Psoas muscle (tissue), 8 donors: ENCODE data around the gene PXMP2. TPM values are rescaled to one million over a fixed set of nuclear protein-coding genes. Genes with fewer than 3 reads are reported as not detected.

Experiments
- ATAC-seq, 4 donors: fragments of 200-7000 bp; cut with Tn5 transposase; one replicate each; pipeline ENCODE4 v1.9.1; 2020; ENCODE audit warnings: moderate library complexity in 3 of 4, mild to moderate bottlenecking in 2 of 4
- DNase-seq, 2 donors: peaks; one replicate each; pipeline ENCODE4 v3.0.0-alpha.2; 2020
- H3K27ac ChIP-seq: fragments of 200-600 bp; one replicate; pipeline ENCODE4 v1.8.0; 2022
- H3K27me3 ChIP-seq, 3 donors: fragments of 200-600 bp in 1 of 3; one replicate each; pipeline versions ENCODE4 v1.6.1 to v1.8.0; 2013 to 2022; ENCODE audit warnings: low read length in 2 of 3, mild to moderate bottlenecking in 2 of 3, moderate library complexity in 1 of 3; ENCODE audit not compliant: insufficient read depth in 3 of 3
- H3K36me3 ChIP-seq, 2 donors: fragments of 200-600 bp in 1 of 2; one replicate each; pipeline versions ENCODE4 v1.6.1 to v1.8.0; 2013 to 2022; ENCODE audit warnings: low read depth in 1 of 2, mild to moderate bottlenecking in 1 of 2, moderate library complexity in 1 of 2; ENCODE audit not compliant: insufficient read depth in 1 of 2
- H3K4me1 ChIP-seq: fragments of 200-600 bp; one replicate; pipeline ENCODE4 v1.8.0; 2022
- H3K4me3 ChIP-seq: fragments of 200-600 bp; one replicate; pipeline ENCODE4 v1.8.0; 2022; ENCODE audit warnings: mild to moderate bottlenecking
- H3K9me3 ChIP-seq: fragments of 200-600 bp; one replicate; pipeline ENCODE4 v1.8.0; 2022
- WGBS, 3 donors: extraction: QIAGEN DNeasy Blood & Tissue Kit; methylation state at CpG; one replicate each; pipeline versions ENCODE4 v1.1.6 to v1.1.7; 2013; 5-methylcytosine and 5-hydroxymethylcytosine counted together
- intact Hi-C, 2 donors: fragments of 100-400 bp; cut with DNase I; formaldehyde crosslinking; loops; one replicate each; pipeline versions ENCODE4 v1.11.0 to v1.14.2; 2022
- polyA plus RNA-seq, 3 donors: library from polyadenylated mRNA; stranded (reverse); fragments of 200-250 nt; gene quantifications; one replicate each; pipeline ENCODE4 v1.2.3, GENCODE V29; 2013
- total RNA-seq, 4 donors: library from RNA; stranded (reverse); fragmentation: NEBNext Ultra II Directional in 2 of 4; extraction: Animal tissue kit (Norgen Biotek cat#: 25700) in 2 of 4; gene quantifications; one replicate each; pipeline versions ENCODE4 v1.2.1 to v1.2.4, GENCODE V29; 2021 to 2023
- TF ChIP-seq, protein P1 (sequence below): fragments of 200-600 bp; IDR thresholded peaks from one replicate; pipeline ENCODE4 v1.8.0; 2022; ENCODE audit warnings: antibody characterized with exemption
- donor health status: healthy with polysubstance abuse.
- donor health status: DM: no; HTN: no; CAD: no; lungs with moderate emphysema.
- donor health status: Bipolar disorder and iron deficiency.
- donor health status: healthy.
- donor health status: DM: yes; HTN: yes; CAD: no.
- donor health status: DM: no; HTN: no; CAD: no.
- donor health status: DM: no; HTN: no; CAD: no.
- donor health status: DM: yes; HTN: yes; CAD: no.

The PXMP2 gene
- total and polyA plus RNA-seq, 7 donors: 13.1 to 36.8 (median 22.4) TPM

DNA sequence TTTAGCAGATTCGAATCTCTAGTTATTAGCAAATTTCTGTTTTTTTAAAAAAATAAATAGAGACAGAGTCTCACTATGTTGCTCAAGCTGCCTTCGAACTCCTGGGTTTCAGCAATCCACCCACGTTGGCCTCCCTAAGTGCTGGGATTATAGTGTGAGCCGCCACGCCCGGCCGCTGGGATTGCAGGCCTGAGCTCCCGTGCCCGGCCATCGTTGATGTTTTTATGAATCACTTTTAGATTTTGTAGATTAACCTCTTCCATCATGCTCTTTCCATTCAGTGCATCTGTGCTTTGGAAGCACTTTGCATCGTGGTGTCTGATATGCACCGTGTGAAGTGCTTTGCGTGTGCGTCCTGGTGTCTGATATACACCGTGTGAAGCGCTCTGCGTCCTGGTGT is 44.2 kb downstream of the PXMP2 start:
- Histone ChIP-seq H3K9me3 (no peaks in the 10 kb centered on the region), H3K27ac (no peak overlapping the region), H3K4me1 (no peaks in the 10 kb centered on the region), H3K27me3 (no peaks in the 10 kb centered on the region), H3K4me3 (no peak overlapping the region), H3K36me3 (peaks cover 19 to 84% of the 10 kb centered on the region in 2 donors)
- DNase-seq: no peak
- intact Hi-C loops: no loop called here
- 86 to 89% (median 88%) methylated on average over 17 of the region's 17 CpGs for whole genome bisulfite sequencing, 3 donors
- no peak for ATAC-seq
- TF ChIP-seq, protein P1, sequence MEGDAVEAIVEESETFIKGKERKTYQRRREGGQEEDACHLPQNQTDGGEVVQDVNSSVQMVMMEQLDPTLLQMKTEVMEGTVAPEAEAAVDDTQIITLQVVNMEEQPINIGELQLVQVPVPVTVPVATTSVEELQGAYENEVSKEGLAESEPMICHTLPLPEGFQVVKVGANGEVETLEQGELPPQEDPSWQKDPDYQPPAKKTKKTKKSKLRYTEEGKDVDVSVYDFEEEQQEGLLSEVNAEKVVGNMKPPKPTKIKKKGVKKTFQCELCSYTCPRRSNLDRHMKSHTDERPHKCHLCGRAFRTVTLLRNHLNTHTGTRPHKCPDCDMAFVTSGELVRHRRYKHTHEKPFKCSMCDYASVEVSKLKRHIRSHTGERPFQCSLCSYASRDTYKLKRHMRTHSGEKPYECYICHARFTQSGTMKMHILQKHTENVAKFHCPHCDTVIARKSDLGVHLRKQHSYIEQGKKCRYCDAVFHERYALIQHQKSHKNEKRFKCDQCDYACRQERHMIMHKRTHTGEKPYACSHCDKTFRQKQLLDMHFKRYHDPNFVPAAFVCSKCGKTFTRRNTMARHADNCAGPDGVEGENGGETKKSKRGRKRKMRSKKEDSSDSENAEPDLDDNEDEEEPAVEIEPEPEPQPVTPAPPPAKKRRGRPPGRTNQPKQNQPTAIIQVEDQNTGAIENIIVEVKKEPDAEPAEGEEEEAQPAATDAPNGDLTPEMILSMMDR: no peak

DNA sequence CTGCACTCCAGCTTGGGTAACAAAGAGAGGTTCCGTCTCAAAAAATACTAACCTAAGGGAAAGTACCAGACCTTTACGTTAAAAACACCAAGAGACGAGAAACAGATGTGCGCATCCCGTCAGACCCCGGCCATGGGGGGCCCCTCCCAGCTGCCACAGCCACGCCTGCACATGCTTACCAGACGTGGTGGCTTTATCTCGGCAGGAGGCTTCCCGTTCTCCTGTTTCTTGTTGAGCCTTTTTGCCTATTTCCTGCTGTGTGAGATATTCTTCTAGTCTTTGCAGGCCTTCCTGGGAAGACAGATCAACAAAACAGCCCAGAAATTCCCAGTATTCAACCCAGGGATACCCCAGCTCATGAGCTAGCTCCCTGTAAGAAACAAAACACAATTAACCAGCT is 46.8 kb downstream of the PXMP2 start:
- H3K4me1 ChIP-seq: no peaks in the 10 kb centered on the region
- H3K27ac ChIP-seq: no peak overlapping the region
- 71 to 80% (median 73%) methylated on average over 10 of the region's 10 CpGs for WGBS, 3 donors
- H3K9me3 ChIP-seq: no peaks in the 10 kb centered on the region
- no peak overlapping the region for H3K4me3 ChIP-seq
- no peaks in the 10 kb centered on the region for H3K27me3 ChIP-seq
- ATAC-seq (no peak), DNase-seq (no peak)
- intact Hi-C loops: no loop called here
- TF ChIP-seq, protein P1: no peak
- H3K36me3 ChIP-seq: peaks cover 19 to 84% of the 10 kb centered on the region in 2 donors

DNA sequence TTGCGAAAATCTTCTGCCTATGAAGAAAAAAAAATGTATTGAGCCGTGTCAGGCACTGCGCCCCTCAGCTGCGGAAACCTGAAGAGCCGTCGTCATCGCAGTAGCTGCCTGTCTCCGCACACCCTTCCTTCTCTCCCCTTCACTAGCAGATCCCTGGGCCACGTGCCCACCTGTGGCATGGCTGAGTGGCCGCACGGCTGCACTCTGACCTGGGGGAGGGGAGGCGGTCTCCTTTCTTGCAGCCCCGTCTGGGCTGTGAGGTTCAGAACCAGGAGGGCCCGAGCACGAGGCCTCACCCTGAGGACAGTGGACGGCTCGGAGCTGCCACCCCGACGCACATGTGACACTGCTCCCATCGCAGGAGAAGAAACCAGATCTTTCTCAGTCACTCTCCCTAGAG is 48.1 kb downstream of the PXMP2 start:
- H3K36me3 ChIP-seq: peaks cover 28 to 89% of the 10 kb centered on the region in 2 donors
- ATAC-seq: no peak
- H3K27me3 ChIP-seq: no peaks in the 10 kb centered on the region
- TF ChIP-seq, protein P1: no peak
- WGBS, 3 donors: 89 to 93% (median 91%) methylated on average over 16 to 20 of the region's 20 CpGs
- H3K9me3 ChIP-seq: no peaks in the 10 kb centered on the region
- intact Hi-C loops: no loop called here
- H3K4me3 ChIP-seq: no peak overlapping the region
- DNase-seq: no peak
- no peaks in the 10 kb centered on the region for H3K4me1 ChIP-seq
- no peak overlapping the region for H3K27ac ChIP-seq

DNA sequence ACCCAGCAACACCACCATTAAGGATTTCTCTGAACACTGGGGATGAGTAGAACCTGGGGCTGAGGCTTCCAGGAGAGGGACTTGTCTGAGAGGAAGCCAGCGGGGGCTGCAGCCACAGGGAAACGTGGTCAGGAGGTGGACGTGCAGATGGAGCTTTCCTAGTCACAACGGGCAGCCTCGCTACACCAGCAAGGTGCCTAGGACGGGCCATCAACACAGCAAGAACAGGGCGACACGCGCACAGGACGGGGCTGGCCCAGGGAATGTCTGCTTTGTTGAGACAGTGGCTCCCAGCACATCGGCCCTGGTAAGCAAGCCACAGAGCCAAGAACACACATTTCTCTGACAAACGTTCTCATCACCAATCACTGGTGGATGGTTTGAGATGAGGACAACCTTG is 49.0 kb downstream of the PXMP2 start:
- no peaks in the 10 kb centered on the region for H3K4me1 ChIP-seq
- H3K4me3 ChIP-seq: no peak overlapping the region
- ATAC-seq: no peak
- H3K27ac ChIP-seq: no peak overlapping the region
- intact Hi-C loops: no loop called here
- WGBS, 3 donors: 92 to 94% (median 92%) methylated on average over 12 of the region's 12 CpGs
- H3K27me3 ChIP-seq: no peaks in the 10 kb centered on the region
- H3K9me3 ChIP-seq: no peaks in the 10 kb centered on the region
- TF ChIP-seq, protein P1: no peak
- H3K36me3 ChIP-seq: peaks cover 26 to 89% of the 10 kb centered on the region in 2 donors
- no peak for DNase-seq

DNA sequence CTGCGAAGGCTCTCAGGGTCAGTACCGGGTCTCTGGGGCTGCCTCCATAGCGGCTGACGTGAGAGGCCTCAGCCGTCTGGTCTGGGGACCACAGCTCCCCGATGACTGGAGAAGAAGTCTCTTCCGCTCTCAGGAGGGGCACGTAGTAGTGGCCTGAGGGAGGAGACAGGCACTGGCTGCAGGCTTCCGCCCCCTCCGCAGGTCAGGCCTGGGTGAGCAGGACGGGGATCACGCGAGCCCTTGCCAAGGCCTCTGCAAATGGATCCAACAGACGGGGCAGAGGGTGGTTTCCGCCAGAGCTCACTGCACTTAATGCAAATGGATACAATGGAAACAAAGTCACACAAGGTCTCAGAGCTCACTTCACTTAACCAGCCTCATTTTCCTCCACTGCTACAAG is 49.5 kb downstream of the PXMP2 start:
- DNase-seq (no peak), ATAC-seq (no peak)
- no peaks in the 10 kb centered on the region for H3K4me1 ChIP-seq
- H3K36me3 ChIP-seq: peaks cover 21 to 89% of the 10 kb centered on the region in 2 donors
- H3K27me3 ChIP-seq: no peaks in the 10 kb centered on the region
- WGBS, 3 donors: 93 to 94% (median 94%) methylated on average over 15 of the region's 15 CpGs
- H3K4me3 ChIP-seq: no peak overlapping the region
- no peak overlapping the region for H3K27ac ChIP-seq
- H3K9me3 ChIP-seq: no peaks in the 10 kb centered on the region
- intact Hi-C loops: no loop called here
- TF ChIP-seq, protein P1: no peak
